ENCODE results near the gene SFXN2. TPM values are rescaled to one million over a fixed set of nuclear protein-coding genes. Genes with fewer than 3 reads are reported as not detected.

SFXN2 gene
- total RNA-seq, 1 experiment from 2014 or later, result 5.4 TPM

DNA sequence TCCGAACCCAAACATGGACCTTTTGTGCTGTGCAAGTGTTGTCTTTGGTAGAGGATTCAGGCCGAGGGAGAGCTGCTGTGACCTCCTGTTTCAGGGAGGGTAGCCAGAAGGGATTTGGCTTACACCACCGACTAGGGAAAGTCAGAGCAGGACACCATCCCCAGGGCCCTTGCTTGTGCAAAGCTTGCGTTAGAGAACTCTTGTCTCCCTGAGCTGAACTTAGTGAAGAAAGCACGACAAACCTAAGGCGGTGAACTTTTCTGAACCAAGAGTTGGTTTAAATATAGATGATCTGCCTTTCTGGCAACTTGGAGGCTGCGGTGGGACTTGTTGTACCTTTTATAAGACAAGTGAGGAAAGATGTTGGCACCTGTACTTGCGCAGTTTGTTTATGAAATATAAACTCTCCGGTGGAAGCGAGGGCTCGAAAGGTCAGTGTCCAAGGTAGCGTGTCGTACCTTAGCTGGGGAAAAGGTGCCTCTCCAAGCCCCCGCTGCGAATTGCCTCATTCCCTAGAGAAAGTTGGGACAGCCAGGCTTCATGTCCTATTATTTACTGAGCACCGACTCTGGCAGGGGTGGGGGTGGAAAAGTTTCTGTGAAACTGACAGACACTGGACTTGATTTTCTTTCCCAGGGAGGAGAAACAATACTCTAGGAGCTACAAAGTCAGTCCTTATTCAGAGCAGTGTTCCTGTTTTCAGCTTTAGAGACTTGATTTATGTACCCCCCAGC lies 60.9 kb downstream of the SFXN2 start:
- H3K79me2 ChIP-seq (ENCODE audit: low read depth), result no peaks in the 10 kb centered on the region
- ChIA-PET CTCF (no interaction called here), POLR2A (ENCODE audit: unreplicated experiment) (no interaction called here)
- no peak for TF ChIP-seq EZH2 (IDR thresholded peaks at IDR 0.05; ENCODE audit: low read depth)
- TF ChIP-seq, protein P1, sequence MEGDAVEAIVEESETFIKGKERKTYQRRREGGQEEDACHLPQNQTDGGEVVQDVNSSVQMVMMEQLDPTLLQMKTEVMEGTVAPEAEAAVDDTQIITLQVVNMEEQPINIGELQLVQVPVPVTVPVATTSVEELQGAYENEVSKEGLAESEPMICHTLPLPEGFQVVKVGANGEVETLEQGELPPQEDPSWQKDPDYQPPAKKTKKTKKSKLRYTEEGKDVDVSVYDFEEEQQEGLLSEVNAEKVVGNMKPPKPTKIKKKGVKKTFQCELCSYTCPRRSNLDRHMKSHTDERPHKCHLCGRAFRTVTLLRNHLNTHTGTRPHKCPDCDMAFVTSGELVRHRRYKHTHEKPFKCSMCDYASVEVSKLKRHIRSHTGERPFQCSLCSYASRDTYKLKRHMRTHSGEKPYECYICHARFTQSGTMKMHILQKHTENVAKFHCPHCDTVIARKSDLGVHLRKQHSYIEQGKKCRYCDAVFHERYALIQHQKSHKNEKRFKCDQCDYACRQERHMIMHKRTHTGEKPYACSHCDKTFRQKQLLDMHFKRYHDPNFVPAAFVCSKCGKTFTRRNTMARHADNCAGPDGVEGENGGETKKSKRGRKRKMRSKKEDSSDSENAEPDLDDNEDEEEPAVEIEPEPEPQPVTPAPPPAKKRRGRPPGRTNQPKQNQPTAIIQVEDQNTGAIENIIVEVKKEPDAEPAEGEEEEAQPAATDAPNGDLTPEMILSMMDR (conservative IDR thresholded peaks at IDR 0.05), result no peak
- no peaks in the 10 kb centered on the region for H3K9me3 ChIP-seq (ENCODE audit: insufficient read depth, low read depth)
- no peak overlapping the region for H2AFZ ChIP-seq
- H3K4me3 ChIP-seq, result no peak overlapping the region
- peaks cover 13% of the 10 kb centered on the region for H3K4me1 ChIP-seq (replicated peaks; ENCODE audit: insufficient read depth)
- no peak for DNase-seq
- no peaks in the 10 kb centered on the region for H3K36me3 ChIP-seq (ENCODE audit: low read depth)
- no peaks in the 10 kb centered on the region for H3K9me2 ChIP-seq (ENCODE audit: insufficient read depth)
- no peaks in the 10 kb centered on the region for H4K20me1 ChIP-seq (ENCODE audit: insufficient read depth)
- H3K4me2 ChIP-seq, result no peak overlapping the region
- intact Hi-C loops (cut with micrococcal nuclease; ENCODE audit: unreplicated experiment), result no loop called here
- H3F3A ChIP-seq (ENCODE audit: insufficient read depth, low read depth), result no peaks in the 10 kb centered on the region; the same call in 1 of the 2 replicates
- BruUV-seq (replicated peaks), result no TSS peak
- H3K27me3 ChIP-seq (ENCODE audit: insufficient read depth, low read depth), result no peaks in the 10 kb centered on the region
- H3K27ac ChIP-seq, result no peak overlapping the region

DNA sequence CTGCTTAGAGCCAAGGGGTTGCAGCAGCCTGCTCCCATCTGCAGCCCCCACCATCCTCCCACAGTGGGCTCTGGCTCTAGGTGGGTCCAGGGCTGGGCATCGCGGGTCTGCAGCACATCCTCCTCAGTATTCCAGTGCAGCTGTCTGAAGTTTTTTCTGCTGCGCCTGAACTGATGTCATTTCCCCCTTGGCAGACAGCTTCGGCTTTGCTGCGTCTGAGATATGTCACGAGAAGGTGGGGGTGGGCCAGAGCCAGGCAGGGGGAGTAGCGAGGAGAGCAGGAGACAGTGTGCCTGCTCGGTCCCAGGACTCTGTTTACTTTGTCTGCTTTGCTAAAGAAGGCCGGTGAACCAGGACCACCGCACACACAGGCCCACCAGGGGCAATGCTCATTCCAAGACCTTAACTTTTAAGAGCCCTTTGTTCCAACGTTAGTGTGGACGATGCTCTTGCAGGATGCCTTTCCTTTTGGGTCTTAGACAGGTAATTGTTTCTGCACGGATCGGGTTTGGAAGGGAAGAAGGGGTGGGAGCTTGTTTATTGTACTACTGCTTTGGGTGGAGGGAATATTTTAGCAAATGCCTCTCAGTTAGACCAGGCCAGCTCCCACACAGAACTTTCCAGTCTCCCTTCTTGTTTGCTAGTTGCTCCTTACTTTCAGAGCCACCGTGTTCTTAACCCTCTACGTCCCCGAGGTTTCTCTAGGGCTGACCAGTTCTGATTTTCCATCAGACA lies 61.7 kb downstream of the SFXN2 start:
- Histone ChIP-seq H3K4me1 (replicated peaks; ENCODE audit: insufficient read depth) (peaks cover 14% of the 10 kb centered on the region), H3K27ac (no peak overlapping the region), H2AFZ (no peak overlapping the region), H4K20me1 (ENCODE audit: insufficient read depth) (no peaks in the 10 kb centered on the region), H3K79me2 (ENCODE audit: low read depth) (no peaks in the 10 kb centered on the region), H3K9me2 (ENCODE audit: insufficient read depth) (no peaks in the 10 kb centered on the region), H3K4me2 (no peak overlapping the region), H3K36me3 (ENCODE audit: low read depth) (no peaks in the 10 kb centered on the region), H3F3A (ENCODE audit: insufficient read depth, low read depth) (no peaks in the 10 kb centered on the region; the same call in 1 of the 2 replicates), H3K27me3 (ENCODE audit: insufficient read depth, low read depth) (no peaks in the 10 kb centered on the region), H3K4me3 (no peak overlapping the region), H3K9me3 (ENCODE audit: insufficient read depth, low read depth) (no peaks in the 10 kb centered on the region)
- no TSS peak for BruUV-seq (replicated peaks)
- DNase-seq, result no peak
- TF ChIP-seq EZH2 (IDR thresholded peaks at IDR 0.05; ENCODE audit: low read depth), result no peak
- TF ChIP-seq, protein P1 (conservative IDR thresholded peaks at IDR 0.05), result no peak
- POLR2A ChIA-PET (ENCODE audit: unreplicated experiment), result no interaction called here
- CTCF ChIA-PET, result no interaction called here
- intact Hi-C loops (cut with micrococcal nuclease; ENCODE audit: unreplicated experiment), result no loop called here

DNA sequence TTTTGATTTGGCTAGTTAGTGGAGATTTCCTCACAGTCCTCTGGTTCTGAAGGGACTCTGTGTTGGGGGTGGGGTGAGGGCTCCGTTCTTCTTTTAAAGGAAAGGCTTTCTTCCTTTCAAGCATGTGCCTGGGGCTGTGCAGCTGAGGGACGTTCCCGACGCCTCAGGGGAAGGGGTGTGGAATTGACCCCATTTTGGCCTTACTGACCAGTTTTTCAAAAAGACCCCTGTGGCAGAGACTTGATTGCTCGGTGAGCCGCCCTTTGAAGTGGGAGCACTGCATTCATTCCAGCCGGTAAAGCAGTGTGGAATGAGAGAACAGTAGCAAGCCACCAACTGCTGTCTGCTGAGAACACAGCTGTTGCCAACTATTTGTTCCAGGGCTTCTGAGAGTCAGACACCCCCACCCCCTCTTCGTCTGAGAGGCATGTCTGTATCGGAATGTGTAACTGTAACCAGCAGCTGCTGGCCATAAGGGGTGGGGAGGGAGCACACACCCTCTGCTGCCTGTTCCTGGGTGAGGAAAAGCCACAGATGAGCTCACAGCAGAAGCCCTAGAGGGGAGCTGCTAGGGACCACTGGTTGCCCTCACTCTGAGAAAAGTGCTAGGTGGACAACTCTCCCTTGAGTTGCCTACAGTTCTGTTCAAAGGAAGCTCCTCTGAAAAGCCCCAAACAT lies 62.5 kb downstream of the SFXN2 start:
- H3K9me2 ChIP-seq (ENCODE audit: insufficient read depth), result no peaks in the 10 kb centered on the region
- no peak for TF ChIP-seq EZH2 (IDR thresholded peaks at IDR 0.05; ENCODE audit: low read depth)
- TF ChIP-seq, protein P1 (conservative IDR thresholded peaks at IDR 0.05), result no peak
- H3K9me3 ChIP-seq (ENCODE audit: insufficient read depth, low read depth), result no peaks in the 10 kb centered on the region
- H3K36me3 ChIP-seq (ENCODE audit: low read depth), result no peaks in the 10 kb centered on the region
- H3K4me1 ChIP-seq (replicated peaks; ENCODE audit: insufficient read depth), result peaks cover 14% of the 10 kb centered on the region
- intact Hi-C loops (cut with micrococcal nuclease; ENCODE audit: unreplicated experiment), result no loop called here
- no TSS peak for BruUV-seq (replicated peaks)
- no peak overlapping the region for H2AFZ ChIP-seq
- H3K4me2 ChIP-seq, result no peak overlapping the region
- peak in 1 of 2 experiments; percentile 16 for DNase-seq
- no peaks in the 10 kb centered on the region for H3K79me2 ChIP-seq (ENCODE audit: low read depth)
- no peaks in the 10 kb centered on the region for H4K20me1 ChIP-seq (ENCODE audit: insufficient read depth)
- H3F3A ChIP-seq (ENCODE audit: insufficient read depth, low read depth), result no peaks in the 10 kb centered on the region; the same call in 1 of the 2 replicates
- ChIA-PET CTCF (no interaction called here), POLR2A (ENCODE audit: unreplicated experiment) (interaction anchor here (0.8 kb wide), 1 partner anchor 36 kb away, joined by 4 read pairs; no protein-coding TSS in a partner anchor)
- H3K27ac ChIP-seq, result no peak overlapping the region
- H3K27me3 ChIP-seq (ENCODE audit: insufficient read depth, low read depth), result no peaks in the 10 kb centered on the region
- no peak overlapping the region for H3K4me3 ChIP-seq

Measured in PC-9 (cell line).